GM21619 (cell line): ENCODE results near the gene UCP1.
"Not testable (repeated sequence)": the region's sequence is repeated elsewhere in the genome, so short reads cannot be mapped to it uniquely, and the experiment has no call there.

Experiments
- ATAC-seq: cut with Tn5 transposase; IDR thresholded peaks from one replicate; pipeline ENCODE4 v1.9.1; 2021; ENCODE audit not compliant: unreplicated experiment

The UCP1 gene

GRCh38 chr4:140556372-140557085 lies 12.2 kb downstream of the UCP1 start:
- peak; percentile 100 for ATAC-seq

DNA sequence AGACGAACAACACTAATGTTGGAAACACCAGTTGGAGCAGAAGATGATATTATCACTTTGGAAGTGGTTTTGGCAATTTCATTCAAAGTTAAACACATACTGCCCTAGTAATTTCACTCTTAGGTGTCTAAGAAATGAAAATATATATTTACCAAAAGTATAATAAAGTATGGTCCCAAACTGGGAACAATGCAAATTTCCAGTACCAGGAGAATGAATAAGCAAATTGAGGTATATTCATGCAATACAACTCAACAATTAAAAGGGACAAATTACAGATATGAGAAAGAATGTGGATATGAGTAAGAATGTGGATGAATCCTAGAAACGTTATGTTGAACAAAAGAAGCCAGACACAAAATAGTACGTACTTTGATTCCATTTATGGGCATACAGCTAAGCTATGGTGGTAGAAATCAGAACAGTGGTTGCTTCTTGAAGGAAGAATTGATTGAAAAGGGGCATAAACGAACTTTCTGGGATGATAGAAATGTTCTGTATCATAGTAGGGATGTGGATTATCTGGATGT lies 34.7 kb downstream of the UCP1 start:
- ATAC-seq = no peak

- no peak for ATAC-seq
Observed at GRCh38 chr4:140529434-140529833, 39.3 kb downstream of the UCP1 start.

GRCh38 chr4:140523857-140524742 lies 44.7 kb downstream of the UCP1 start, which contains the start of gene ELMOD2:
TSS of gene ELMOD2 (plus strand) at chr4:140524168. CDS start at chr4:140525429, 1,261 bp downstream.
- peak; percentile 100 for ATAC-seq

- peak; percentile 4 for ATAC-seq
Observed at GRCh38 chr4:140523370-140523856, 45.3 kb downstream of the UCP1 start.

DNA sequence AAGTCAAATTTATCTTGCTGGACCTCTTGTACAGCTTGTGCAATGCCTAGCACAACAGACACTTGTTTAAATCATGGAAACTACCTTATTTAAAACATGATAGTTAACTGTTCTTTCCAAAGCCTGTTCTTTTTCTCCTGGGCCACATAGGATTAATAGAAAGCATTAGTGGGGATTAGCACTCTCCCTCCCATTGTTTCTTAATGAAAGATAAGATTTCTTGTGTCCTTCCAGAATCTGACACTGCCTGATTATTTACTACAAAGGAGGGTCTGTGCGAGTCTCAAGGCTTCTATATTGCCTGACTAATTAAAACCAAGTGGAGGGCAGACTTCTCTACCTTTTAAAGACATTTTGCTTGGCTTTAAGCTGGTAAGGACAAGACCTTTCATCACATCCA lies 53.3 kb downstream of the UCP1 start:
- ATAC-seq = no peak

- ATAC-seq = not testable (repeated sequence)
Observed at GRCh38 chr4:140513765-140514164, 55.0 kb downstream of the UCP1 start.
